GM21717 (cell line): ENCODE data around the gene RELA.
"Not testable (repeated sequence)": the region's sequence is repeated elsewhere in the genome, so short reads cannot be mapped to it uniquely, and the experiment has no call there.

Experiments
- ATAC-seq: cut with Tn5 transposase; IDR thresholded peaks from one replicate; pipeline ENCODE4 v1.9.1; 2021; ENCODE audit warnings: mild to moderate bottlenecking, moderate library complexity; ENCODE audit not compliant: unreplicated experiment

RELA gene

DNA sequence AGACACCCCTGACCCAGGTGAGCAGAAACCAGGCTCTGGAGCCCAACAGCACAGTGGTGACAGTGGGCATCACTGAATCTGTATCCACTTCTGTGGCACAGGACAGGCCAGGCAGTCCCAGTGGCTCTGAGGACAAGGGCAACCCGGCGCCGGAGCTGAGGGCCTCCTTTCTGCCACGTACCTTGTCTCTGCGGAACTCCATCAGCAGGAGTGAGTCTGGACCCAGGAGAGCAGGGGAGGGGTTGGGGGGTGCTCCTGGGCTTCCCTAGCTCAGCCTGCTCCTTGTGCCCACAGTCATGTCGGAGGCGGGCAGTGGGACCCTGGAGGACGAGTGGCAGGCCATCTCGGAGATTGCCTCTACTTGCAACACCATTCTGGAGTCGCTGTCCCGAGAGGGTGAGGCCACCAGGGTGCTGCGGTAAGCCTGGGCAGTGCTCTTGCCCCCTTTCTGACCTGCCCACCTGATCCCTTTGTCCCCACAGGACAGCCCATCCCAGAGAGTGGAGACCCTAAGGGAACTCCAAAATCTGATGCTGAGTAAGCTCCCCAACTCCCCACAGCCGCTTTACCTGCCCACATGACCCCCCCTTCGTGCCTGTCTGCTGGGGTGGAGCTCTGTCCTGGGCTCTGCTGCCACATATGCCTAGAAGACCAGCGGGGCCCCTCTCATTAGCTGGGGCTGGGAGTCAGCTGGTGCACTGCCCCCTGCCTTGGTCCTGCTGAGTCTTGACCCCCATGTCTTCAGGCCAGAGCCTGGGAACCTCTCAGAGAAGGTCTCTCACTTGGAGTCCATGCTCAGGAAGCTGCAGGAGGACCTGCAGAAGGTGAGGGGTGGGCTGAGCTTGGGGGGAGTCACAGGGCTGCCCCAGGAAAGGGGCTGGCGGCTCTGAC lies 12.8 kb downstream of the RELA start:
- ATAC-seq = no peak

- ATAC-seq = no peak
Measured at GRCh38 chr11:65648997-65649493, 13.7 kb downstream of the RELA start.

DNA sequence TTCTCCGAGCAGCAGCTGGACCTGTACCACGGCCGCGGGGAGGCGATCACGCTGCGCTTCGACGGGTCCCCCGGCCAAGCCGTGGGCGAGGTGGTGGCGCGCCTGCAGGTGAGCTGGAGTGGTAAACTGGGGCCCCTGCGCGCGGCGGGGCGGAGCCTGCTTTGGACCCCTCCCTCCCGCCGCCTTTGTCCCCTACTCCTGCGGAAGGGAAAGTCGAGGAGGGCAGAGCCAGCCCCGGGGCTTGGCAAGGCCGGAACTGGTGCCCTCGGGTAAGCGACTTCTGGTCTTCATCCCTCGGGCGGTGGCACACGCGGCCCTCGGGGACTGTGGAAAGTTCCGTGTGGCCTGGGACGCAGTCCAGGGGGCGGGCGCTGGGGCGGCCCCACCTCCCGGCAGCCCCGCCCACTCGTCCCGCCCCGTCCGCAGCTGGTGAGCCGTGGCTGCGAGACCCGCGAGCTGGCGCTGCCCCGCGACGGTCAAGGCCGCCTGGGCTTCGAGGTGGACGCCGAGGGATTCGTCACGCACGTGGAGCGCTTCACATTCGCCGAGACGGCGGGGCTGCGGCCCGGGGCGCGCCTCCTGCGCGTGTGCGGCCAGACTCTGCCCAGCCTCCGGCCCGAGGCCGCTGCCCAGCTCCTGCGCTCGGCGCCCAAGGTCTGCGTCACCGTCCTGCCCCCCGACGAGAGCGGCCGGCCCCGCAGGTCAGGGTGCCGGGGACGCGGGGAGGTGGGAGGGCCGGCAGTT lies 15.6 kb downstream of the RELA start:
- ATAC-seq = no peak

DNA sequence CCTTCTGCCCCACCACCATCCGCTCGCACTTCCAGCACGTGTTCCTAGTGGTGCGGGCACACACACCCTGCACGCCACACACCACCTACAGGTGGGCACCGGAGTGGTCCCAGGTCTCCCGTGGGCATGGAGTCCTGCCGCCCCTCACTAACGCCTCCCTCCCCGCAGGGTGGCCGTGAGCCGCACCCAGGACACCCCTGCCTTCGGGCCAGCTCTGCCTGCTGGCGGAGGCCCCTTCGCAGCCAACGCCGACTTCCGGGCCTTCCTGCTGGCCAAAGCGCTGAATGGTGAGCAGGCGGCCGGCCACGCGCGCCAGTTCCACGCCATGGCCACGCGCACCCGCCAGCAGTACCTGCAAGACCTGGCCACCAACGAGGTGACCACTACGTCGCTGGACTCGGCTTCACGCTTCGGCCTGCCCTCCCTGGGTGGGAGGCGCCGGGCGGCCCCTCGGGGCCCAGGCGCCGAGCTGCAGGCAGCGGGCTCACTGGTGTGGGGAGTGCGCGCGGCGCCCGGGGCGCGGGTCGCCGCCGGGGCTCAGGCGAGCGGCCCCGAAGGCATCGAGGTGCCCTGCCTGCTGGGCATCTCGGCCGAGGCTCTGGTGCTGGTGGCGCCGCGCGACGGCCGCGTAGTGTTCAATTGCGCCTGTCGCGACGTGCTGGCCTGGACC lies 16.3 kb downstream of the RELA start:
- no peak for ATAC-seq

- ATAC-seq = no peak
Measured at GRCh38 chr11:65645710-65646109, 17.0 kb downstream of the RELA start.

GRCh38 chr11:65644837-65645236 lies 17.9 kb downstream of the RELA start:
- ATAC-seq = no peak

DNA sequence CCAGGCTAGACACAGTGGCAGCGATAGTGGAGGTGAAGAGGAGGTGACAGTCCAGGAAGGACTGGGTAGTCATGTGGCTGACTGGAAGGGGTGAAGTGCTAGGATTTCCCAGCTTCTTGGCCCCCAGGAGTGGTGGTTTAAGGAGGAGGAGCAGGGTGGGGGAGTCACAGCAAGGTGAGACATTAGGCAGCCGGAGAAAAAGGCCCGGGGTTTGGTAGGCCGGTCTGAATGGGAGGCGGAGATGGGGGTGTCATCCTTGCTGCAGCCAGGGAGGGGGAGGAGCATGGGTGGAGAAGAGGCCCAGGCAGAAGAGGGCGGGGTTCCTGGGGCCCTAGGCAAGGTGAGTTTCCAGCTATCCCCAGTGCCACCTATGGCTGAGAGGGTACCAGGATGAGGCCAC lies 18.7 kb downstream of the RELA start:
- no peak for ATAC-seq

- ATAC-seq = no peak
Measured at GRCh38 chr11:65642014-65642671, 20.6 kb downstream of the RELA start.

DNA sequence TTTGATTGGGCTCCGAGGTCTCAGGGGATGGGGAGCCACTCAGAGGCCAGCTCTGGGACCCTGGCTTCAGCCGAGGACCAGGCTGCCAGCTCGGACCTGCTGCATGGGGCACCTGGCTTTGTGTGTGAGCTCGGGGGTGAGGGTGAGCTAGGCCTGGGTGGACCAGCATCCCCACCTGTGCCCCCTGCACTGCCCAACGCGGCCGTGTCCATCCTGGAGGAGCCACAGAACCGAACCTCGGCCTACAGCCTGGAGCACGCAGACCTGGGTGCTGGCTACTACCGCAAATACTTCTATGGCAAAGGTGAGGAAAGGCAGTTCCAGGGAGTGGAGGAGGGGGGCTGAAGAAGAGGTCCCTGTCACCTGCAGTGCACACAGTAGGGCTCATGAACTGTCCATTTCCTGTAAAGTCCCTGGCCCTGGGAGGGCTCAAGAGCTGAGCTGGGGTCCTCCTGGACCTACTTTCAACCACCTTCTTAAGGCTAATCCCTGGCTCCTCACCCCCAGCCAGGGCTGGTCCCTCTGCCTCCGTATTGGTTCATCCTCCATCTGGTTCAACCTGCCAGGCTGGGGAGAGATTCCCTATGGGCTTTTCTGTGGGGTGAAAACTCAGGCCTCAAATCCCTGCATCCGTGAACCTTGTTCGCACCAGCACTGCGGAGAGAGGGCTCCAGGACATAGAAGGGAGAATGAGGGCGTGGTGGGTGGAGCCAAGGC lies 21.3 kb downstream of the RELA start:
- ATAC-seq = no peak

DNA sequence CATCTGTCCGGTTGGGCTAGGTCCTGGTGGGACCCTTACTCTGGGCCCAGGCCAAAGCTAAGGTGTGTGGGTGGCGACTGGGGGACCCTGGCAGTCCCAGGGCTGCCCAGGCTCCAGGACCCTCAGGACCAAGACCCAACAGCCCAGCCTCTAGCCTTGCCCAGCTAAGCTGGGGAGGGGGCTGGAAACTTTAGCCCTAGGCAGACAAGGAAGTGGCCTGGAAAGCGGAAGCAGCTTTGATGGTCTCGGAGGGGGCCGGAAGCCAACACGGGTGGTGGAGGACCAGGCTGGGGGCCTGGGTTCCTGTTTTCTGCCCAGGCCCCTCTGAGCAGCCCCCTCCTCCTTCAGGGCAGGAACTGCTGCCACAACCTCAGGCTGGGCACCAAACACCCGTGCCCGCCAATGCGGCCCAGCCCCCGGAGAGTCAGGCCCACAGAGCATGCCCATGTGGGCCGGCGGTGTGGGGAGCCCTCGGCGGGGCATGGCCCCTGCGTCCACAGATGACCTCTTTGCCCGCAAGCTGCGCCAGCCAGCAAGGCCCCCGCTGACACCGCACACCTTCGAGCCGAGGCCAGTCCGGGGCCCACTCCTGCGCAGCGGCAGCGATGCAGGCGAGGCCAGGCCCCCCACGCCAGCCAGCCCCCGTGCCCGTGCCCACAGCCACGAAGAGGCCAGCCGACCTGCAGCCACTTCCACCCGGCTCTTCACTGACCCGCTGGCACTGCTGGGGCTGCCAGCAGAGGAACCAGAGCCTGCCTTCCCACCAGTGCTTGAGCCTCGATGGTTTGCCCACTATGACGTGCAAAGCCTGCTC lies 22.0 kb downstream of the RELA start:
- no peak for ATAC-seq

DNA sequence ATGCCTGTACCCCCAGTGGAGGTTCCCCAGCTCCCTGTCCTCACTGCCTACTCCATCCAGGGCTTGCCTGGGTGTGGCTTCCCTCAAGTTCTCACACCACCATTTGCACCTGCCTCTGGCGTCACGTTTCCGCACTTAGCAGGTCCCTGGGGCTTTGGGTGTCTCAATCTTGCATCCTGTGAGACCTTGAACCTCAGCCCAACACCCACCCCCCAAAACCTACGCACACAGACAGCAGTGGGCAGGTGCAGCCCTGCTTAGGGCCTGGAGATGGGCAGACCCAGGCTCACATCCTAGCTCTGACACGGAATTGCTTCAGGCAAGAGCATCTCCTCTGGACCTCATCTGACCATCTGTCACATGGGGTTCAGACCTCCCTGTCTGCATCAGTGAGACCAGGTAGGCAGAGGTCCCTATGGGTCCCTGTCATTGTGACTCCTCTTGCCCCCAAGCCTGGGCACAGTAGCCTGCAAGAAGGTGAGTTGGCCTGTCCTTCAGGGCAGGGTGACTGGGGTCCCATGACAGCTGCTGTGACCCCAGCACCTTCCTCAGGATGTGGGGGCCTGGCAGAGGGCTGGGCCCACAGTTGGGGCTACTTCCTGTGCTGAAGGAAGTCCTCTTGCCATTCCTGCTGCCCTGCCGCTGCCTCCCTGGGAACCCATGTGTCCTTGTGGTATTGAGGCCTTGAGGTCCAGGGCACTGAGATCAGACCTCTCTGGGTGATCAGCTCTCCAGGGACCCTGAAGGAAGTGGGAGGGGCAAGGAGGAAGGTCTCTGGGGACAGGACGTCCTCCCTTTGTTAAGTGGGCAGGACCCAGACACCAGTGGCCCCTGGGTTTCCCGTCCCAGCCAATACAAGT lies 22.9 kb downstream of the RELA start:
- ATAC-seq = no peak

- not testable (repeated sequence) for ATAC-seq
Measured at GRCh38 chr11:65639228-65639597, 23.5 kb downstream of the RELA start.

- peak; percentile 35 for ATAC-seq
Measured at GRCh38 chr11:65637794-65638419, 24.8 kb downstream of the RELA start, which contains the start of gene SIPA1. SIPA1 (plus strand) TSS chr11:65638101; CDS start chr11:65640922, 2,821 bp downstream.

GRCh38 chr11:65637032-65637557 lies 25.6 kb downstream of the RELA start:
- ATAC-seq = no peak

DNA sequence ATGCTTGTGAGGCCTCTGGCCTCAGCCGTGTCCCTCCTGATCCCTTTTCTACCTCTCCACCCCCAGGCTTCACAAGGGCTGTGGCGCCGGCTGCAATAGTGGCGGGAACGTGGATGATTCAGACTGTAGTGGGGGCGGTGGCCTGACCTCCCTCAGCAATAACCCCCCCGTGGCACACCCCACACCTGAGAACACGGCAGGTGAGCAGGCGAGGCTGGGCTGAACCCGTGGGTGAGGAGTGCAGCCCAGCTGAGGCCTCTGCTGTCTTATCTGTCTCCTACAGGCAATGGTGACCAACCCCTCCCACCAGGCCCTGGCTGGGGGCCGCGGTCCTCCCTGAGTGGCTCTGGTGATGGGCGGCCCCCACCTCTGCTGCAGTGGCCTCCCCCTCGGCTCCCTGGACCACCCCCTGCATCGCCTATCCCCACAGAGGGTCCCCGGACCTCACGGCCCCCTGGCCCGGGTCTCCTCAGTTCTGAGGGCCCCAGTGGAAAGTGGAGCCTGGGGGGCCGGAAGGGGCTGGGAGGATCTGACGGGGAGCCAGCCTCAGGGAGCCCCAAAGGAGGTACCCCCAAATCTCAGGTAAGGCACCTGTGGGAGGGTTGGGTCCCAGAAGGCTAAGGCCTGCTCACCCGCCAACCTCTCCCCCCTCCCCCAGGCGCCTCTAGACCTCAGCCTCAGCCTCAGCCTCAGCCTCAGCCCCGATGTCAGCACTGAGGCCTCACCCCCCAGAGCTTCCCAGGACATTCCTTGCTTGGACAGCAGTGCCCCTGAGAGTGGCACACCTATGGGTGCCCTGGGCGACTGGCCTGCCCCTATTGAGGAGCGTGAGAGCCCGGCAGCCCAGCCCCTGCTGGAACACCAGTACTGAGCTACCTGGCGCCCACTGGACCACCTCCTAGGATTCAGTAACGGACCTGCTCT lies 26.3 kb downstream of the RELA start:
- ATAC-seq = no peak

GRCh38 chr11:65634905-65635731 lies 27.6 kb downstream of the RELA start:
- no peak for ATAC-seq
